Measurements from ENCODE around the gene TLE2.

TLE2 gene

DNA sequence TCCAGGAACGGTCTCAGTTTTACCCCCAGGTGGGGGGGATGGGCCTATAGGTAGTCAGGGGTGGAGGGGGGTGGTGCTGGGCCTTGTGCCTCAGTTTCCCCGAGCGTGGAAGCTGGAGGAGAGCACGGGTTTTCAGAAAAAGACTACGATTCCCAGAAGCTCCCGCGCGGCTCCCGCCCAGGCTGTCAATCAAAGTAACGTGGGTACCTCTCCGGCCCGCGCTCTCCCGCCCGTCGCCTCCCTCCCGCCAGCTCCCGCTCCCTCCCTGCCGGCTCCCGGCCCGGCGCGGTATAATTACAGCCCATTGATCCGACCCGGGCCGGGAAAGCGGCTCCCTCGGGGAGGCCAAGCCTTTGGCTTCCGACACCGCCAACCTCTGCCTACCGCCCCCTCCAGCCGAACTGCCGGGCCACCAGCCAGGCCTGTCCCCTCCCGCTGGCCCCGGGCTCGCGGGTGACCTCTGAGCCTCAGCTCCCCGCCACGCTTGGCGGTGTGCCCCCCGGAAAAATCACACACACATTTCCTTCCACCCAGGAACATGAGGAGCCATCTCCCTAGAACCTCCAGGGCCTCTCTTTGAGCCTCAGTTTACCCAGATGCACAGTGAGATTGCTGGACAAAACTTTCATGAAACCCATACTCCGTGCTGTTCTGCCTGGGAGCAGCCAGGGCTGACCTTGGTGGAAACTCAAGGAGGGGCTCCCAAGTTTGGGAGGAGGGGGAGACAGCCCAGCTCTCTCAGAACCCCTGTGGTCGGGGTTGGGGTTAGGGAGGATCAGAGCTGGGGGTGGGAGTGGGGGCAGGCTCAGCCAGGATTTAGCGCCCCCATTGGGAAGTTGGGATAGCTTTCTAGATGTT, 7.3 kb upstream of the TLE2 start:
- peak; percentile 81 for DNase-seq

DNA sequence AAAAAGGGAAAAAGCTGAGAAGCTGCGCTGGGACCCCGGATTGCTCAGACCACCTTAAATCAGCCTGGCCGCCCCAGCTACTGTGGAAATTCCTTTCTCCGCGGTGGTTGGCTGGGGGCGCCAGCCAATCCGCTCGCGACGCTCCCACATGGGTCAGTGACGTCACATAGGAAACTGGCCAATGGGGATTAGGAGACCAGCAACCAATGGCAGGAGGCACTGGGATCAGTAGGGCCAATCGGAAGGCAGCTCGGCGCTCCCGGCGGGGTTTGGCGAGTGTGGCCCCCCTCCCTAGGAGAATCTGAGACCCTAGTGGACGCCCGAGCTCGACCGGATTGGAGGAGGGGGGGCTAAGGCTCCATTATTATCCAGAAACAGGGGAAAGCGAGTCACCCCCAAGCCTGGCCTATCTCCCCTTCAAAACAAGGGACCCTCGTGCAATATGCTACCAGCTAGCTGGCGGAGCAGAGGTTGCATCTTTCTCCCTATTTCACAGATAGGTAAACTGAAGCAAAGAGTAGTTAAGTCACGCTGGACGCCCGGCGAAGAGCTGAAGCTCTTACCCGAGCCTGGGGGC, 6.5 kb upstream of the TLE2 start:
- peak; percentile 94 for DNase-seq

DNA sequence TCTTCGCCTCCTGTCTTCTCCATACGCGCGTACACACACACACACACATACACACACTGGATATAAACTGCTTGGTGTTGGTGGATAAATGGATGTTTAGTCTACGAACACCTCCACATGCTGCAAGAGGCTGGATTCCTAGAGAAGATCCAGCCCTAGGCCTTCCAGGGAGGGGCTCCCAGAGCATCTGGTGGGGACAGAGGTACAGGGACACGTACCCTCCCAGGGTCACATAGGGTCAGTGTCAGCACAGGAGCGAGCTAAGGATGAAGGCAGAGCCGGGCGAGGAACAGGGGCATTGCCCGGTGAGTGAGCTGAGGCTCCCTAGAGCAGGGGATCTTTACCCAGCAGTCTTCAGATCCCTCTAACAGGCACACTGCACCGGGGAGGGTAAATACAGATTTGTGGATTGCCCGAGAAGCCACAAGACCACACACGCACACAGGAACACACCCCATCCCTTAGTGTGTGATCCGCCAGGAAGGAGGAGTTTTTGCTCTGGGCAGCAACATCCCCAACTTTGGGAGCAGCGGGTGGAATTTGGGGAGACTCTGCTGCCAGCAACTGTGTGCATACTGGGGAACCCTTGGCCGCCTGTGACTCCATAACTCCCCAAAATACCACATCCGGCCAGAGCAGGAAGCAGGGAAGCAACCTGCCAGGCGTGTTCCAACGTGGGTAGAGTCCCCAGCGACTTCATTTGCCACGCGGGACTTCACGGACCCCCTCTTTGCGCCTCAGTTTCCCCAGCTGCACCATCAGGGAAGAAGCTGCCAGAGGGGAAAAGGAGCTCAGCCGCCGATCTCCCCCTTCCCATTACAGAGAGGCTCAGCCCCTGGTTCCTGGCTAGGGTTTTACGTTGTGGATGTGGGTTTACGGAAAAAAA, 5.8 kb upstream of the TLE2 start:
- peak; percentile 36 for DNase-seq

DNA sequence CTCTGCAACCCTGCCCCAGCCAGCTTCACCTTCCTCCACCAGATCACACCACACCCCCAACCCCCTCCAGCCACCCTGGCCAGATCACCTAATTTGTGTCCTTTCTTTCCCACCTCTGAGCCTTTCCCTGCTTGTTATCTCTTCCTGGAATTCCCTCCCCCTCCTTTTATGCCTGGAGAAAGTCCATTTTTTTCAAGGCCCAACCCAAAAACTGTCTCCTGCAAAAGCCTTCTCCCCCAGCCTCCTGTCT, 5.3 kb upstream of the TLE2 start:
- no peak for DNase-seq

DNA sequence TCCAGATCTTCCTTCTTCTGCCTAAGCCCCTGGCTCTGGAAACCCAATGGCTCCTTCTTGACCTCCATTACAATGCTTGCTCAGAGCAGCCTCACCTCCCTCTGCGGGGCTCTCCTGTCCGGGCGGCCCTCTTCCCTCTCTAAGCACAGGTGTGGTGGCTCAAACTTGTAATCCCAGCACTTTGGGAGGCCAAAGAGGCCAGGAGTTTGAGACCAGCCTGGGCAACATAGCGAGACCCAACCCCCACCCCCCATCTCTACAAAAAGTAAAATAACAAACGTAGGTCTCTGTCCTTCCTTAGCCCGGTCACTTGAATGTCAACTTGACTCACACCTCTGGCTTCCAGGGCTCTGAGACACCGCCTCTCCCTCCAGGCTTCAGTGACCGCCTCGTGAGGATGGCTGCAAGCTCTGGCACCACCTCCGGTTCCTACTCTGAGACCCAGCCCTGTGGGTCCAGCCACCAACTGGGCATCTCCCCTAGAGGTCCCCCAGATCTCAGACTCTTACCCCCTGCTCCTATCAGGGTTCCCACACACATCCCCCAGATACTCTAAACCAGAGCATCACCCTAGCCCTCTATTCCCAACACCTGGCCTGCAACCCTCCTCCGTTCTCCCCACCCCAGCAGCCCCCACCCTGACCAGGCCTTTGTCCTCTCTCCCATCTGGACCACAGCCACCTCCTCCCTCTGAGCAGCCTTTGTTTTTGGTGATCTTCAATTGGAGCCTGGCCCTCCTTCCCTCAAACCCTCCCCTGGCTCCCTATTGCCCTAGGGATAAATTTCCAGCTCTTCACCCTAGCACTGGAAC, 4.7 kb upstream of the TLE2 start:
- no peak for DNase-seq

DNA sequence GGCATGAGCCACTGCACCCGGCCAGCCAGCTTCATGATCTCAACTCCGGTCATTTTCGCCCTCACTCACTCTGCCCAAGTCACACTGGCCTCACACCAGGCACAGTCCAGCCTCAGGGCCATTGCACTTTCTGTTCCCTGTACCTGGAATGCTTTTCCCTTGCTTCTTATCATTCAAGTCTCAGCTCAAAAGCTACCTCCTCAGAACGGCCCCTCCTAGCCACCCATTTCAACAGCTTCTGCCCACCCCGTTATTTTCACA, 2.5 kb upstream of the TLE2 start:
- DNase-seq, result no peak

DNA sequence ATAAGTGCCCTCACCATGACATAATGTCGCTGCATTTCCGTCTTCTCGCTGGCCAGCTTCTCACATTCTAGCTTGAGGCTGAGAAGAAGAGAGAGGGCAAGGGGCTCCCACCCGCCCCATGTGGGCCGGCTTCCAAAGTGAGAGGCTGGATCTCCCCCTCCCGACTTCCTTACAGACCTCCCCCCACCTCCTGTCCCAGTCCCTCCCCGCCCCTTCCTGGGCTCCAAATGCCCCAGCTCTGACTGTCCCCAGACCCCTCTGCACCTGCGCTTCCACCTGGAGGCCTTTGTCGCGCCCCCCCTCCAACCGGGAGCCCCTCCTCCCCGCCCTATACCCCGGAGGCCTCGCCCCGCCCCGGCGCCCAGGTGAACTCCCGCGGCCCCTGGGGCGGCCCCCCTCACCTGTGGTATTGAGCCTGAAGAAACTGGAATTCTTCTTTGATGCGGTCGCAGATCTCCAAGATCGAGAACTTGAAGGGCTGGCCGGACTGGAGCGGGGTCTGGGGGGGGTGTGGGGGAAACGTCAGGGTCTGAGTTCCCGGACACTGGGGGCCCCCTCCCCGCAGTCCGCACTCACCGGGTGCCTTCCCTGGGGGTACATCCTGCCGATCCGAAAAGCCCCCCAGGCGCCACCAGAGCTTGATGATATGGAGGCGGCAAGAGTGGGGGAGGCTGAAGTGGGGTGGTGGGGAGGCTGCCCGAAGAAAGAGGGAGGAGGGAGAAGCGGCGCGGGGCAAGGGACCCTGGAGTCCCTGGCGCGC, 595 bp downstream of the TLE2 start:
- DNase-seq, result peak; percentile 9

DNA sequence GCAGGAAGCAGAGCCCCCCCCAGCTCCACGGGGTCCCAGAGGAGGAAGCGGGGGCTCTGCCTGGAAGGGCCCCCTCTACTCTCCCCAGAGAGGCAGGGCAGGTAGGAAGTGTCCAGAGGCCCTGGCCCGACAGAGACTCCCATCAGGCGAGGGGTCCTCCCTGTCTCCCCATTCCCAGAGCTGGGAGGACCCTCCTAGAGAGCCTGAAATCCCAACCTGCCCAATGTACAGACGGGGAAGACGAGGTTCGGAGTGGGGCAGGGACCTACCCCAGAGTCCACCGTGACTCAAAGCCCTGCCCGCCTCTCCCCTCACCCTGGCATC, 1.1 kb downstream of the TLE2 start:
- DNase-seq, result no peak

DNA sequence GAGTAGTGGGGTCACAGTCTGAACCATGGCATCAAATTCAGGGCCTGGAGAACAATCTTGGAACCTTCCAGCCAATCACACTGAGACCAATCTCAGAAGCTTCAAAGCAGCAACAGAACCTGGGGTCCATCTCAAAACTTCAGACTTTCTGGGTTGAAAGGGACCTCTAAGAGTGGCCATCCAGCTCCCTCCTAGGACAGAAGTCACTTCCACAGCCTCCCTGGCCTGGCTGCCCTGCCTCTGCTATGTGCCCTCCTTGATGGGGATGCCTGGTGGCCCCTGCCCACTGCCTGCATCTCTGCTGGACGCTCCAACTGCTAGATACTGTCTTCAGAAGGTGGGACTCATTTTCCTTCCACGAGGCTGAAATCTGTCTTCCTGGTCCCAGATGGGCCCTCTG, 1.8 kb downstream of the TLE2 start:
- no peak for DNase-seq

DNA sequence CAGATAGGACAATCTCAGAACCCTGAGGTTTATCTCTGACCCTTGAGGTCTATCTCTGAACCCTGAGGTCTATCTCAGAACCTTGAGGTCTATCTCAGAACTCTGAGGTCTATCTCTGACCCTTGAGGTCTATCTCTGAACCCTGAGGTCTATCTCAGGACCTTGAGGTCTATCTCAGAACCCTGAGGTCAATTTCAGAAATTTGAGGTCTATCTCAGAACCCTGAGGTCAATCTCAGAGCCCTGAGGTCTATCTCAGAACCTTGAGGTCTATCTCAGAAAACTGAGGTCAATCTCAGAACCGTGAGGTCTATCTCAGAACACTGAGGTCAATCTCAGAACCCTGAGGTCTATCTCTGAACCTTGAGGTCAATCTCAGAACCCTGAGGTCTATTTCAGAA, 2.3 kb downstream of the TLE2 start:
- DNase-seq, result no peak

DNA sequence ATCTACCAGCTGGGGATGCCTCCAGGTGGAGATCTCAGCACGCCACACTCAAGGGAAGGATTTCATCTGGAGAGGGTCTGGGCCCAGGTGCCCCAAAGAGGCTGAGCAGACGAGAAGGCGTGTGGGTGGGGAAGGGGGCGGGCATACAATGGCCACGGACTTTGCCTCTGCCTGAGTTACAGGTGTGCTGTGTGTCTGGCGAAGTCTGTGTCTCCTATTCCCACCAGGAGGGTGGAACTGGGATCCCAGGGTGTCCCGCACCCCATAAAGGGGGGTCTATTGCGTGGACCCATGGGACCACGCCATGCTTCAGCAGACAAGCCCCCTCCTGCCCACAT, 3.6 kb downstream of the TLE2 start:
- DNase-seq, result no peak

DNA sequence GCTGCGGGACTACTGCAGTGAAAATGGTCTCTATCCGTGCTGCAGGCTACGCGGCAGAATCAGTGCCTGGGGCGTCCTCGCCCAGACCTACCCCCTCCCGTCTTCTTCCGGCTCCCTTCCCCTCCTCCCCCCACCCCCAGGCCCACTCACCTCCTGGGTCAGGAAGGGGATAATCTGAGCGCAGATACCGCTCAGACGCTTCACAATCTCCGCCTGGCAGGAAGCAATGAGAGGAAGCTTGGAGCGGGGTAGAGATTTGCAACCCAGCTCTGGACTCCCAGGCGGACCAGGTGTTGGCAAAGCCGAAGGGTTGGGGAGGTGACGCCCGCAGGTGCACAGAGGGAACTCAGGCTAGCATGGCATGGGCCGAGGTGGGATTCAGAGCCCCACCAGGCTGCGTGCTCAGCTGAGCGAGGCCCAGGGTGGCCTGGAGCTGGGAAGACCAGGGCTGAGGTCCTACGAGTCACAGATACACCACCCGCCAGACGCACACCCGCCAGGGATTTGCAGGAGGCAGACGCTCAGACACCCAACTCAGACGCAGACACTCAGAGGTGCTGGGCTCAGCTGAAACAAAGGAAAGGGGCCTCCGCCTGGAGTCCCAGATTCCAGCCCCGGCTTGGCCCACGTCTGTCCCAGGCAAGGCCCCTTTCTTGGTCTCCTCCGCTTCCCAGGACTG, 4.1 kb downstream of the TLE2 start:
- no peak for DNase-seq

DNA sequence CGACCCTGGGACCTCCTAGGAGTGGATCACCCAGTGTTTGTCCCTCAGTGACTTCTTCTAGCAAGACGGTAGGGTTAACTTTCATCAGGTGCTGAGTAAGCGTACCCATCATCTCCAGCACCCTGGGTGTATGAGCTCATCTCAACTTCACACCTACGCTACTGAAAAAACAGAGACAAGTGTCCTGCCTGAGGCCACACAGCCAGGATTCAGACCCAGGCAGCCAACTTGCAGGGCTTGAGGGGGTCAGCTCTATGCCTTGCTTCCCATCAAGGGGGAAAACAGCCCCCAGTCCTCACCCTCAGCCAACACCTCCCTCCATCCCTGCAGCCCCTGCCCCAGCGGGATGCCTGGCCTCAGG, 4.6 kb downstream of the TLE2 start:
- DNase-seq, result no peak

DNA sequence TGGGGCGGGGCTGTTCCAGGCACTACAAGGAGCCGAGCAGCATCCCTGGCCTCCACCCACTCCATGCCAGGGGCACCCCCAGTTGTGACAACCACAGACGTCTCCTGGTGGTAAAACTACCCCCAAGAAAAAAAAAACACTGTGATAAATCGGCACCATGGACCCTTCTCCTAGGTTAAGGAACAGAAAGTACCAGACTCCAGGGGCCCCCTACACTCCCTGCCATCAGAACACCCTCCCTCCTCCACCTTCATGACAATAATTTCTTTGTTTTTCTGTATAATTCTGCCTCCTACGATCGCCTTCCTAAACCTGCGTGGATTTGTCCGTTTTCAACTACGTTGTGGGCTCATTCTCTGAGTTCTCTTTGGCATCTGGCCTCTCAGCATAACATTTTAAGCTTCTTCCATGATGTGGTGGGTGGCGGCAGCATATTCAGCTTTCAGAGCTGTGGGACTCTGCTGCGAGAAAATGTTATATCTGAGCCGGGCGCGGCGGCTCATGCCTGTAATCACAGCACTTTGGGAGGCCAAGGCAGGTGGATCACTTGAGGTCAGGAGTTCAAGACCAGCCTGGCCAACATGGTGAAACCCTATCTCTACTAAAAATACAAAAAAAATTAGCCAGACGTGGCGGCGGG, 8.6 kb downstream of the TLE2 start:
- no peak for DNase-seq

DNA sequence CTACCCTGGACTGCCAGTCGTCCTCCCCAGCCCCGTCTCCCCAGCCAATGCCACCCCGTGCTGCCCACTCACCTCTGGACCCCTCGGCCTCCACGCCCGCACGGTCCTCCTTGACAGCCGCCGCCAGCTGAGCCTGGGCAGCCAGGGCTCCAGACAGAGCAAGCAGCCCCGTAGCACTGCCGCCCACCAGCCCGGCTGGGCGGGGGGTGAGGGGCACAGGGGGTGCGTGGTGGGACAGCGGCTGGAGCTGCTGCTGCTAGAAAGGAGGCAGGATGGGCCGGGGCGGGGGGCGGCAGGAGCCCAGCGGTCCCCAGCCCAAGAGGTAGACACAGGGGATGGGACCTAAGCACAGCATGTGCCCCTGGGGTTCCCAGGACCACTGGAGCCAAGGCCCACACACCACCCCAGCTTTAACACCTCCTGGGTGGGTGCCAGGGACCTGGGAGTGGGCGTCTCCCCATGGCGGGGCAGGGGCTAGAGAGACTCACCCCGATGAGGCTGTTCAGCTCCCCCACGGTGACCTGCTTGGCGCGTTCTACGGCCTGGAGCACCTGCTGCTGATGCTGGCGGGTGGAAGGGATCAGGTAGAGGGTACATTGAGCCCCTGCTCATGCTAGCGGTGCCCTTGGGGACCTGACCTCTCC, 9.7 kb downstream of the TLE2 start:
- no peak for DNase-seq

DNA sequence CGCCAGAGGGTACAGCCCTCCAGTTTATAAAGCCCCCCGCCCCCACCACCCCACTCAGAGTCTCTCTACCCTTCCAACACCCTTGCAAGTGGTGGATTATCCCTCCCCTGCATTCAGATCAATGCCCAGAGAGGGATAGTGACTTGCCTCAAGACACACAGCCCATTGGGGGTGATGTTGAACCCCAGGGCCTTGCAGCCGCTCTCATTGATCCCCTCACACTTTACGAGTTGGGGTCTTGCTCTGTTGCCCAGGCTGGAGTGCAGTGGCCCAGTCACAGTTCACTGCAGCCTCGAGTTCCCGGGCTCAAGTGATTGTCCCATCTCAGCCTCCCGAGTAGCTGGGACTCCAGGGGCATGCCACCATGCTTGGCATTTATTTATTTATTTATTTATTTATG, 11.2 kb downstream of the TLE2 start:
- DNase-seq, result no peak

DNA sequence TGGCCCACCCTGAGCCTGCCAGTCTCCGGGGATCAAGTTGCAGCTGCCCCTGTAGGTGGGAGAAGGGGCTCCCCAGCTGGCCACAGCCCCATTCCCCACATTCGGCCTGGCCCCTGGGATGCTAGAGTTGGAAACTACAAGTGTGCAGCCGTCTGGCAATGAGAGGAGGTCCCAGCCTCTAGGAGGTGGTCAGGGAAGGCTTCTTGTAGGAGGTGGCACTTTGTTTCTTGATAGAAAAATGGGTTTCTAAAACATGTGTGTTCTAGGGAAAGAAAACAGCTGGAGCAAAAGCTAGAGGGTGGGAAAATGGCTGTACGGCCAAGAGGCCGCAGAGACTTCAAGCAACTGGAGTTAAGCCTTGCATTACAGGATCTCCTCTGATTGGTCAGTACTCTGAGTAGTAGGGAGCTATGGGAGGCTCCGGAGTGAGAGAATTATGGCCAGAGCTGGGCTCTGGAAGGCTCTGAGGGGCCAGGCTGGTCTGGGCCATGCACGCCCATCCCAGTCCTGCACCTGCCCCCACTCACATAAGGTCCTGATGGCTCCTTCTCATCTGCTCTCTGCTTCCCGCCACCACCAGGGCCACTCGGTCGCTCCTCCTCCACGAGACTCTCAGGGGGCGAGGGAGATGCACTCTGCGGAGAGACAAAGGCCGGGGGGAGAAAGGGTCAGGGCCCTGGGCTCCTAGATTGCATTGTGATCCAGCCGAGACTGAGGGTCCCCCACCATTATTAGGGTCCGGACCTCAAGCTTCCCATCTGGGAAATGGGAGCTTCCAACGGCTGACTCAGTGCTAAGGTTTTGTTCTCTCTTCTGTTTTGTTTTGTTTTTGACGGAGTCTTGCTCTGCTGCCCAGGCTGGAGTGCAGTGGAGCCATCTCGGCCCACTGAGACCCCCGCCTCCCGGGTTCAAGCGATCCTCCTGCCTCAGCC, 13.7 kb downstream of the TLE2 start:
- DNase-seq, result no peak

DNA sequence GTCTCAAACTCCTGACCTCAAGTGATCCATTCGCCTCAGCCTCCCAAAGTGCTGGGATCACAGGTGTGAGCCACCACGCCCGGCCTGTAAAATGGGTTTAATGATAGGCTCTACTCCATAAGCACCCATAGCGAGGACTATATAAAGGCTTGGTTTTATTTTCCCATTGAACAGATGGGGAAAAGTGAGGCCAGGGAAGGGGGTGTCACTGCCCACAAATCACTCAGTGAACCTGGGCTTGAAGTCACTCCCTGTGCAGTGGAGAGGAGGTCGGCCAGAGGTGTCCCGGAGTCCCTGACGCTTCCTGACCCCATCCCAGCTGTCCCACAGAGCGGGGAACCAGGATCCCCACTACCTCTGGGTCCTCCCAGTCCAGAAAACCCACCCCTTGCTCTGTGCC, 14.9 kb downstream of the TLE2 start:
- DNase-seq, result no peak

DNA sequence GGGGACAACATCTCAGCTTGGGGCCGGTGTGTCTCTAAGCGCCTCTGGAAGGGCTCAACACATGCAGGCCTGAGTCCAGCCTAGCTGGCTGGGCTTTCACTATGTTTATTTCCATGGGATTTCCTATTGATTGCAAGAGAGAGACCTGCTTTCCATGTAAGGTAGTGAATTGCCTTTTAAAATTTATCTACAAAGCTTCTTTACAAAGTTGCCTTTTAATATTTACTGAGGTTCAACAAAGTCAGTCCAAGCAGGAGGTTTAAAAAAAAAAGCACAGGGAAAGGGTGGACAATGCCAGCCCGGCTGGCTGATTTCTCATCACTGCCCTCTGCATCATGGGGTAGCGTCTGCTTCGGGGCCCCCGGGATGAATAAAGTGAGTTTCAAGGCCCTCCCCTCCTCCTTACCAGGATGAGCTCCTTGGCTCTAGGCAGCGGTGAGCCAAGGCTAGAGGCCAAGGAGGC, 15.8 kb downstream of the TLE2 start:
- no peak for DNase-seq

DNA sequence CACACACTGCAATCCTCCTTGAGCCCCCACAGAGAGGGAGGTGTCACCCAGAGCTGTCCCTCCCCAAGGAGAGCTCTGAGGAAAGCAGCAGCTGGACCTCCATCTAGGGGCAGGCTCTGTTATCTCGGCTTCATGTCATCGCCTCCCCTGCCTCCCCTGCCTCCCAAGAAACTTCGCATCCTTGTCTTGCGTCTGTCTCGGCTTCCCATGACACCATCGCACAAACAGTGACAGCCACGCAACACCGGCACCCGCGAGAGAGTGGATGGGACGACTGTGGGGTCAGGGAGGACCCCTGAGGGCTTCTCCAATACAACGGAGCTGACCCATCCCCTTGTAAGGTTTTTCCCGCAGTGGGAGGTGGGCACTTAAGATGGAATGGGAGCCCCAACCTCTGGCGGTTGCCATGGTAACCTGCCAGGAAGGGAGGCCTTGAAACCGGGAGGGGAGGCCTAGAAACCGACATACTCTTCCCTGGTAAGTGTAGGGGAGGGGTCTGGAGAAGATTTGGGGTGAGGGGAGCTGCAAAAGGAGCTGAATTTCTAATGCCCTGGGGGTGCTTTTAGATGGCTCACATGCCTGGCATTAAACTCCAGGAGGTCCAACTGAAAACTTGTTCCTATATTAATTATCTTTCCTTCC, 16.3 kb downstream of the TLE2 start:
- DNase-seq, result no peak
